ENCODE data around the gene MEIOC. TPM values are rescaled to one million over a fixed set of nuclear protein-coding genes. Genes with fewer than 3 reads are reported as not detected.

MEIOC gene
- total RNA-seq, 1 experiment from 2014 or later = 5.0 TPM

DNA sequence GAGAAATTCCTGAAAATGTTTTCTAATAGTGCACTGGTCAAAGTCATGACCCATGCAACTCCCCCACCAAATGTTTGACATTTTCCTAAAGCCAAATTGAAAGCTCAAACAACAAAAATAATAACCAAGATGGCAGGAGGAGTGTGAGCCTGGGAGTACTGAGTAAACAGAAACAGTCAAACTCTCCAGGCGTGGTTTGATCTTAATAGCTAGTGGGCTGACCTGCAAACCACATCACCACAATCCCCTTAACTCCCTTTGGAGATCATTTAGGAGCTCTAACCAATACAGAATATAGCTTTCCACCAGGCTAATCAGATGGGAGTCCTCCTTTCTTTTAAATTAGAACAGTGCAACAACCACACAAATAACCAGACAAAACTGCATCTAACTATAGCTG lies 19.2 kb upstream of the MEIOC start (continued):
- TF ChIP-seq IRF2 (CRISPR knock-in tag; IDR thresholded peaks at IDR 0.05; ENCODE audit: borderline replicate concordance, low read depth) = no peak
- no peak for TF ChIP-seq ESRRA (CRISPR knock-in tag; IDR thresholded peaks at IDR 0.05; ENCODE audit: borderline replicate concordance)
- TF ChIP-seq, protein P1, sequence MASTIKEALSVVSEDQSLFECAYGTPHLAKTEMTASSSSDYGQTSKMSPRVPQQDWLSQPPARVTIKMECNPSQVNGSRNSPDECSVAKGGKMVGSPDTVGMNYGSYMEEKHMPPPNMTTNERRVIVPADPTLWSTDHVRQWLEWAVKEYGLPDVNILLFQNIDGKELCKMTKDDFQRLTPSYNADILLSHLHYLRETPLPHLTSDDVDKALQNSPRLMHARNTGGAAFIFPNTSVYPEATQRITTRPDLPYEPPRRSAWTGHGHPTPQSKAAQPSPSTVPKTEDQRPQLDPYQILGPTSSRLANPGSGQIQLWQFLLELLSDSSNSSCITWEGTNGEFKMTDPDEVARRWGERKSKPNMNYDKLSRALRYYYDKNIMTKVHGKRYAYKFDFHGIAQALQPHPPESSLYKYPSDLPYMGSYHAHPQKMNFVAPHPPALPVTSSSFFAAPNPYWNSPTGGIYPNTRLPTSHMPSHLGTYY (CRISPR knock-in tag; IDR thresholded peaks at IDR 0.05) = no peak
- TF ChIP-seq, protein P2, sequence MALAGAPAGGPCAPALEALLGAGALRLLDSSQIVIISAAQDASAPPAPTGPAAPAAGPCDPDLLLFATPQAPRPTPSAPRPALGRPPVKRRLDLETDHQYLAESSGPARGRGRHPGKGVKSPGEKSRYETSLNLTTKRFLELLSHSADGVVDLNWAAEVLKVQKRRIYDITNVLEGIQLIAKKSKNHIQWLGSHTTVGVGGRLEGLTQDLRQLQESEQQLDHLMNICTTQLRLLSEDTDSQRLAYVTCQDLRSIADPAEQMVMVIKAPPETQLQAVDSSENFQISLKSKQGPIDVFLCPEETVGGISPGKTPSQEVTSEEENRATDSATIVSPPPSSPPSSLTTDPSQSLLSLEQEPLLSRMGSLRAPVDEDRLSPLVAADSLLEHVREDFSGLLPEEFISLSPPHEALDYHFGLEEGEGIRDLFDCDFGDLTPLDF (CRISPR knock-in tag; IDR thresholded peaks at IDR 0.05) = no peak
- TF ChIP-seq SMAD4 (CRISPR knock-in tag; IDR thresholded peaks at IDR 0.05) = no peak
- TF ChIP-seq, protein P3, sequence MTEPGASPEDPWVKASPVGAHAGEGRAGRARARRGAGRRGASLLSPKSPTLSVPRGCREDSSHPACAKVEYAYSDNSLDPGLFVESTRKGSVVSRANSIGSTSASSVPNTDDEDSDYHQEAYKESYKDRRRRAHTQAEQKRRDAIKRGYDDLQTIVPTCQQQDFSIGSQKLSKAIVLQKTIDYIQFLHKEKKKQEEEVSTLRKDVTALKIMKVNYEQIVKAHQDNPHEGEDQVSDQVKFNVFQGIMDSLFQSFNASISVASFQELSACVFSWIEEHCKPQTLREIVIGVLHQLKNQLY (CRISPR knock-in tag; IDR thresholded peaks at IDR 0.05) = no peak
- TF ChIP-seq CBFB (CRISPR knock-in tag; IDR thresholded peaks at IDR 0.05; ENCODE audit: low read depth) = no peak
- TF ChIP-seq, protein P4, sequence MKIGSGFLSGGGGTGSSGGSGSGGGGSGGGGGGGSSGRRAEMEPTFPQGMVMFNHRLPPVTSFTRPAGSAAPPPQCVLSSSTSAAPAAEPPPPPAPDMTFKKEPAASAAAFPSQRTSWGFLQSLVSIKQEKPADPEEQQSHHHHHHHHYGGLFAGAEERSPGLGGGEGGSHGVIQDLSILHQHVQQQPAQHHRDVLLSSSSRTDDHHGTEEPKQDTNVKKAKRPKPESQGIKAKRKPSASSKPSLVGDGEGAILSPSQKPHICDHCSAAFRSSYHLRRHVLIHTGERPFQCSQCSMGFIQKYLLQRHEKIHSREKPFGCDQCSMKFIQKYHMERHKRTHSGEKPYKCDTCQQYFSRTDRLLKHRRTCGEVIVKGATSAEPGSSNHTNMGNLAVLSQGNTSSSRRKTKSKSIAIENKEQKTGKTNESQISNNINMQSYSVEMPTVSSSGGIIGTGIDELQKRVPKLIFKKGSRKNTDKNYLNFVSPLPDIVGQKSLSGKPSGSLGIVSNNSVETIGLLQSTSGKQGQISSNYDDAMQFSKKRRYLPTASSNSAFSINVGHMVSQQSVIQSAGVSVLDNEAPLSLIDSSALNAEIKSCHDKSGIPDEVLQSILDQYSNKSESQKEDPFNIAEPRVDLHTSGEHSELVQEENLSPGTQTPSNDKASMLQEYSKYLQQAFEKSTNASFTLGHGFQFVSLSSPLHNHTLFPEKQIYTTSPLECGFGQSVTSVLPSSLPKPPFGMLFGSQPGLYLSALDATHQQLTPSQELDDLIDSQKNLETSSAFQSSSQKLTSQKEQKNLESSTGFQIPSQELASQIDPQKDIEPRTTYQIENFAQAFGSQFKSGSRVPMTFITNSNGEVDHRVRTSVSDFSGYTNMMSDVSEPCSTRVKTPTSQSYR (CRISPR knock-in tag; IDR thresholded peaks at IDR 0.05) = no peak
- TF ChIP-seq, protein P5, sequence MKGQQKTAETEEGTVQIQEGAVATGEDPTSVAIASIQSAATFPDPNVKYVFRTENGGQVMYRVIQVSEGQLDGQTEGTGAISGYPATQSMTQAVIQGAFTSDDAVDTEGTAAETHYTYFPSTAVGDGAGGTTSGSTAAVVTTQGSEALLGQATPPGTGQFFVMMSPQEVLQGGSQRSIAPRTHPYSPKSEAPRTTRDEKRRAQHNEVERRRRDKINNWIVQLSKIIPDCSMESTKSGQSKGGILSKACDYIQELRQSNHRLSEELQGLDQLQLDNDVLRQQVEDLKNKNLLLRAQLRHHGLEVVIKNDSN (CRISPR knock-in tag; IDR thresholded peaks at IDR 0.05) = no peak
- TF ChIP-seq MXD4 (CRISPR knock-in tag; IDR thresholded peaks at IDR 0.05; ENCODE audit: borderline replicate concordance) = no peak

DNA sequence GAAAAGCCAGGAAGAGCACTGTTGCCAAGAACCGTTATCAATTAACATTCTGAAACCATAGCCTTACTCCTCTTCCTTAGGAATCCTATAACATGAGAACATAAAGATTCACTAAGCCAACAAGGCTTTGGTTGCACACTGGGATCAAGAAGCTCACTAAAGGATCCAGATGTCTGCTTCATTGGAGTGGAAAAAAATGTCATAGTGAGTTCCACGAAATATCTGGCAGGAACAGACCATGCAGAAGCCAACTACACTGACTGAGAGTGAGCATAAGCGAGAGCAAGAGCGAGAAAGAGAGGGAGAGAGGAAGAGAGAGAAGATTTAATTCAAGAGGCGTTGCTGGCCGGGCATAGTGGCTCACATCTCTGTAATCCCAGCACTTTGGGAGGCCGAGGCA lies 13.4 kb upstream of the MEIOC start:
- Mint-ChIP-seq H3K27ac (no peak overlapping the region), H3K9me3 (no peaks in the 10 kb centered on the region), H3K27me3 (ENCODE audit: low read depth) (peaks cover 10% of the 10 kb centered on the region), H3K4me3 (no peak overlapping the region), H3K36me3 (no peaks in the 10 kb centered on the region), H3K4me1 (no peaks in the 10 kb centered on the region)
- ATAC-seq (no peak), DNase-seq (ENCODE audit: low spot score) (no peak)
- ChIA-PET CTCF (interaction anchor here (0.8 to 1.9 kb wide), 2 partner anchors 13 to 243 kb away, joined by 4 to 9 read pairs; partner anchors contain the start of gene MEIOC), POLR2A (interaction anchor here (1.2 kb wide), 1 partner anchor 13 kb away, joined by 4 read pairs; the partner anchor contains the start of gene MEIOC)
- no peak for TF ChIP-seq EMX1 (CRISPR knock-in tag; IDR thresholded peaks at IDR 0.05)
- TF ChIP-seq, protein P6, sequence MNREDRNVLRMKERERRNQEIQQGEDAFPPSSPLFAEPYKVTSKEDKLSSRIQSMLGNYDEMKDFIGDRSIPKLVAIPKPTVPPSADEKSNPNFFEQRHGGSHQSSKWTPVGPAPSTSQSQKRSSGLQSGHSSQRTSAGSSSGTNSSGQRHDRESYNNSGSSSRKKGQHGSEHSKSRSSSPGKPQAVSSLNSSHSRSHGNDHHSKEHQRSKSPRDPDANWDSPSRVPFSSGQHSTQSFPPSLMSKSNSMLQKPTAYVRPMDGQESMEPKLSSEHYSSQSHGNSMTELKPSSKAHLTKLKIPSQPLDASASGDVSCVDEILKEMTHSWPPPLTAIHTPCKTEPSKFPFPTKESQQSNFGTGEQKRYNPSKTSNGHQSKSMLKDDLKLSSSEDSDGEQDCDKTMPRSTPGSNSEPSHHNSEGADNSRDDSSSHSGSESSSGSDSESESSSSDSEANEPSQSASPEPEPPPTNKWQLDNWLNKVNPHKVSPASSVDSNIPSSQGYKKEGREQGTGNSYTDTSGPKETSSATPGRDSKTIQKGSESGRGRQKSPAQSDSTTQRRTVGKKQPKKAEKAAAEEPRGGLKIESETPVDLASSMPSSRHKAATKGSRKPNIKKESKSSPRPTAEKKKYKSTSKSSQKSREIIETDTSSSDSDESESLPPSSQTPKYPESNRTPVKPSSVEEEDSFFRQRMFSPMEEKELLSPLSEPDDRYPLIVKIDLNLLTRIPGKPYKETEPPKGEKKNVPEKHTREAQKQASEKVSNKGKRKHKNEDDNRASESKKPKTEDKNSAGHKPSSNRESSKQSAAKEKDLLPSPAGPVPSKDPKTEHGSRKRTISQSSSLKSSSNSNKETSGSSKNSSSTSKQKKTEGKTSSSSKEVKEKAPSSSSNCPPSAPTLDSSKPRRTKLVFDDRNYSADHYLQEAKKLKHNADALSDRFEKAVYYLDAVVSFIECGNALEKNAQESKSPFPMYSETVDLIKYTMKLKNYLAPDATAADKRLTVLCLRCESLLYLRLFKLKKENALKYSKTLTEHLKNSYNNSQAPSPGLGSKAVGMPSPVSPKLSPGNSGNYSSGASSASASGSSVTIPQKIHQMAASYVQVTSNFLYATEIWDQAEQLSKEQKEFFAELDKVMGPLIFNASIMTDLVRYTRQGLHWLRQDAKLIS (CRISPR knock-in tag; IDR thresholded peaks at IDR 0.05; ENCODE audit: borderline replicate concordance) = no peak
- no peak for TF ChIP-seq SMAD4 (CRISPR knock-in tag; IDR thresholded peaks at IDR 0.05)
- TF ChIP-seq, protein P7, sequence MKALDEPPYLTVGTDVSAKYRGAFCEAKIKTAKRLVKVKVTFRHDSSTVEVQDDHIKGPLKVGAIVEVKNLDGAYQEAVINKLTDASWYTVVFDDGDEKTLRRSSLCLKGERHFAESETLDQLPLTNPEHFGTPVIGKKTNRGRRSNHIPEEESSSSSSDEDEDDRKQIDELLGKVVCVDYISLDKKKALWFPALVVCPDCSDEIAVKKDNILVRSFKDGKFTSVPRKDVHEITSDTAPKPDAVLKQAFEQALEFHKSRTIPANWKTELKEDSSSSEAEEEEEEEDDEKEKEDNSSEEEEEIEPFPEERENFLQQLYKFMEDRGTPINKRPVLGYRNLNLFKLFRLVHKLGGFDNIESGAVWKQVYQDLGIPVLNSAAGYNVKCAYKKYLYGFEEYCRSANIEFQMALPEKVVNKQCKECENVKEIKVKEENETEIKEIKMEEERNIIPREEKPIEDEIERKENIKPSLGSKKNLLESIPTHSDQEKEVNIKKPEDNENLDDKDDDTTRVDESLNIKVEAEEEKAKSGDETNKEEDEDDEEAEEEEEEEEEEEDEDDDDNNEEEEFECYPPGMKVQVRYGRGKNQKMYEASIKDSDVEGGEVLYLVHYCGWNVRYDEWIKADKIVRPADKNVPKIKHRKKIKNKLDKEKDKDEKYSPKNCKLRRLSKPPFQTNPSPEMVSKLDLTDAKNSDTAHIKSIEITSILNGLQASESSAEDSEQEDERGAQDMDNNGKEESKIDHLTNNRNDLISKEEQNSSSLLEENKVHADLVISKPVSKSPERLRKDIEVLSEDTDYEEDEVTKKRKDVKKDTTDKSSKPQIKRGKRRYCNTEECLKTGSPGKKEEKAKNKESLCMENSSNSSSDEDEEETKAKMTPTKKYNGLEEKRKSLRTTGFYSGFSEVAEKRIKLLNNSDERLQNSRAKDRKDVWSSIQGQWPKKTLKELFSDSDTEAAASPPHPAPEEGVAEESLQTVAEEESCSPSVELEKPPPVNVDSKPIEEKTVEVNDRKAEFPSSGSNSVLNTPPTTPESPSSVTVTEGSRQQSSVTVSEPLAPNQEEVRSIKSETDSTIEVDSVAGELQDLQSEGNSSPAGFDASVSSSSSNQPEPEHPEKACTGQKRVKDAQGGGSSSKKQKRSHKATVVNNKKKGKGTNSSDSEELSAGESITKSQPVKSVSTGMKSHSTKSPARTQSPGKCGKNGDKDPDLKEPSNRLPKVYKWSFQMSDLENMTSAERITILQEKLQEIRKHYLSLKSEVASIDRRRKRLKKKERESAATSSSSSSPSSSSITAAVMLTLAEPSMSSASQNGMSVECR (CRISPR knock-in tag; IDR thresholded peaks at IDR 0.05; ENCODE audit: borderline replicate concordance) = no peak

Data from WTC11 (cell line).